Tibial nerve (tissue), 4 donors: ENCODE data around the gene LGALS12. TPM values are rescaled to one million over a fixed set of nuclear protein-coding genes. Genes with fewer than 3 reads are reported as not detected.

Experiments
- DNase-seq, 2 donors: peaks; one replicate each; pipeline ENCODE4 v3.0.0-alpha.2; 2019; ENCODE audit warnings: low spot score in 2 of 2
- H3K27ac ChIP-seq, 4 donors: fragments of 200-600 bp; sonication (generic) in 3 of 4; one replicate each; pipeline ENCODE4 v1.5.1; 2017 to 2019; ENCODE audit warnings: mild to moderate bottlenecking in 1 of 4
- H3K27me3 ChIP-seq, 2 donors: fragments of 200-600 bp; sonication (generic) in 1 of 2; one replicate each; pipeline versions ENCODE4 v1.5.1 to v1.6.0; 2017 to 2019
- H3K36me3 ChIP-seq, 3 donors: fragments of 200-600 bp; sonication (generic); one replicate each; pipeline ENCODE4 v1.5.1; 2018 to 2019
- H3K4me1 ChIP-seq, 4 donors: fragments of 200-600 bp; sonication (generic) in 3 of 4; one replicate each; pipeline ENCODE4 v1.5.1; 2017 to 2019
- H3K4me3 ChIP-seq, 4 donors: fragments of 200-600 bp; sonication (generic) in 3 of 4; one replicate each; pipeline ENCODE4 v1.5.1; 2017 to 2019; ENCODE audit warnings: mild to moderate bottlenecking in 1 of 4, moderate library complexity in 1 of 4
- H3K9me3 ChIP-seq, 4 donors: fragments of 200-600 bp; sonication (generic) in 3 of 4; one replicate each; pipeline ENCODE4 v1.5.1; 2017 to 2019
- CTCF ChIP-seq, 5 experiments: fragments of 200-600 bp in 3 of 5; fragments of 450-650 bp in 2 of 5; sonication (generic) in 3 of 5; IDR thresholded peaks; one replicate each; pipeline ENCODE4 v1.5.1; 2016 to 2019; ENCODE audit warnings: antibody characterized with exemption in 5 of 5, mild to moderate bottlenecking in 3 of 5, moderate library complexity in 2 of 5
- EP300 ChIP-seq, 2 donors: sonication (generic); formaldehyde crosslinking; IDR thresholded peaks; one replicate each; pipeline ENCODE4 v1.6.1; 2017; ENCODE audit warnings: antibody characterized with exemption in 2 of 2, mild to moderate bottlenecking in 1 of 2
- POLR2A ChIP-seq, 2 donors: fragments of 450-650 bp; IDR thresholded peaks; one replicate each; pipeline ENCODE4 v1.6.1; 2017; ENCODE audit warnings: antibody characterized with exemption in 2 of 2, mild to moderate bottlenecking in 2 of 2, moderate library complexity in 2 of 2
- WGBS, 2 donors: methylation state at CpG; one replicate each; pipeline ENCODE4 v1.1.5; 2018; 5-methylcytosine and 5-hydroxymethylcytosine counted together
- total RNA-seq, 4 donors: library from RNA; depleted of rRNA; stranded (reverse); fragments of >200 nt; gene quantifications; one replicate each; pipeline ENCODE4 v1.1.0, GENCODE V29; 2016

Gene LGALS12
- total RNA-seq, 4 donors from 2014 or later, result 7.3 to 32.7 (median 14.9) TPM

DNA sequence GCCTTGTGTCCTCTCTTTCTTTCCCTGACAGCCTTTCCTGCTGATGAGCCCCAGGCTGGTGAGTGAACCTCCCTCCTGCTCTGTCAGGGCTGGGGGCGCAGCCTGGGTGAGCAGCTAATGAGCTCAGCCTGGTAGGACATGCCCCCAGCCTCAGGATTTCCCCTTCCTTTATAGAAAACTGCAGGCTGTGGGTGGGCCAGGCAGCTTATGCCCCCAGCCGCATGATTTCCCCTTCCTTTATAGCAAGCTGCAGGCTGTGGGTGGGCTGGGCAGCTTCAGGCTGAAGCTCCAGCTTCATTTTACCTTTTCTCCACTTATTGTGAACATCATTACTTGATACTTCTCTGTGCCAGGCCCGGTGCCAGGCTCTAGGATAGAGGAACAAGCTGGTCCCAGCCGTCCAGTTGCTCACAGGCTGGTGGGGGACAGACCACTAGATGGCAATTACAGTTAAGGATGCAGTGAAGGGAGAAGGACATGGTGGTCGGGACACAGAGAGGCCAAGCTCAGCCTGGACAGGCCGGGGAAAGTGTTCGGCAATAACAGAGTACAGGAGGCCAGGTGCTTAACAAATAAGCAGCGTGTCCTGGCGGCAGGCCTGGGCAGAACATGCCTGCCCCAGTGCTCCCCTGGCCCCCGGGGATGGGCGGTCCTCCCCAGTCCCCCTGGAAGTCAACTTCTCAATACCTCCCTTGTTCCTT lies 5.3 kb downstream of the LGALS12 start:
- no peak for TF ChIP-seq EP300 (IDR thresholded peaks at IDR 0.05)
- TF ChIP-seq POLR2A (IDR thresholded peaks at IDR 0.05), result no peak
- TF ChIP-seq CTCF (IDR thresholded peaks at IDR 0.05), result no peak
- peak overlapping the region; percentile 5 to 69 (median 41) for H3K27ac ChIP-seq
- H3K9me3 ChIP-seq, result no peaks in the 10 kb centered on the region
- no peak overlapping the region for H3K4me3 ChIP-seq
- no peaks in the 10 kb centered on the region for H3K27me3 ChIP-seq
- H3K36me3 ChIP-seq, result no peaks in the 10 kb centered on the region
- H3K4me1 ChIP-seq, result peaks cover 3 to 25% (median 16%) of the 10 kb centered on the region in 4 donors
- DNase-seq, result no peak
- 75 to 78% methylated on average over 11 of the region's 11 CpGs for WGBS, 2 donors

DNA sequence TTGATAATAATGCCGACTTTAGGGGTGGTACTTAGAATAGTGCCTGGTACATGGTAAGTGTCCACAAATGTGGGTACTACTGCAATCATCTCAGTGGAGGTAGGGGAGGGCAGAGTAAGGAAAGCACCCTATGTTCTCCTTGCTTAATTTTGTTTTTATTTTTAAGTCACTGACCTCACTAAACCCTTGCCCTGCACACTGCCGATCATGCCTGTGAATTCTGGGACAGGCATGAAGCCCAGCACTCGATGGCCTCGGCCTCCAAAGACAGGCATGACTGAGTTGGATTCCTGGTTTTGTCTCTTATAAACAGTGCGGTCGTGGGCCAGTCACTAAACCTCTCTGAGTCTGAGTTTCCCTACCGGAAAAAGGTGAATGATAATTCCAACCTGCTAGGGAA lies 6.9 kb downstream of the LGALS12 start:
- DNase-seq, result no peak
- WGBS, 2 donors, result 86 to 88% methylated on average over 7 of the region's 7 CpGs

GRCh38 chr11:63516109-63516508 lies 10.2 kb downstream of the LGALS12 start:
- 83 to 88% methylated on average over 6 of the region's 6 CpGs for WGBS, 2 donors
- no peak for TF ChIP-seq EP300 (IDR thresholded peaks at IDR 0.05)
- no peak for TF ChIP-seq CTCF (IDR thresholded peaks at IDR 0.05)

More for the DNA sequence above, 6.9 kb downstream of the LGALS12 start:
- H3K9me3 ChIP-seq, result no peaks in the 10 kb centered on the region
- H3K27me3 ChIP-seq, result no peaks in the 10 kb centered on the region
- H3K4me1 ChIP-seq, result peaks cover 3 to 21% (median 15%) of the 10 kb centered on the region in 4 donors
- no peaks in the 10 kb centered on the region for H3K36me3 ChIP-seq
- TF ChIP-seq CTCF (IDR thresholded peaks at IDR 0.05) (no peak), POLR2A (IDR thresholded peaks at IDR 0.05) (no peak), EP300 (IDR thresholded peaks at IDR 0.05) (no peak)
- H3K4me3 ChIP-seq, result no peak overlapping the region
- H3K27ac ChIP-seq, result no peak overlapping the region

DNA sequence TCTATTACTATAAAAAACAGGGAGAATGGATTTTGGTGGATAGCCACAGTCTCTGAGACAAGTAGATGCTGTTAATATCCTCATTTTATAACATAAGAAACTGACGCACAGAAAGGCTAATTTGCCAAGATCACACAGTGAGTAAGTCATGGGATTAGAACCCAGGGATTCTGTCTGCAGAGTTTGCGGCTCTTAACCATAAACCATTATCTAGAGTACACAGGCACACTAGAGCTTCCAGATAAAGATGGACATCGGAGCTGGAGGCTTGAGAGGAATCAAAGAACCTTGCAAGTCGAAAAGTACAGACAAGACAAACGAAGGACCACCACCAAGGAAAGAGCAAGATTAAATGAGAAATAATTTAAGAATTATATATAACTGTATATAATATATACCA lies 11.3 kb downstream of the LGALS12 start:
- DNase-seq, result no peak
- no peak for TF ChIP-seq POLR2A (IDR thresholded peaks at IDR 0.05)
- no peak for TF ChIP-seq CTCF (IDR thresholded peaks at IDR 0.05)
- no peak for TF ChIP-seq EP300 (IDR thresholded peaks at IDR 0.05)
- Histone ChIP-seq H3K27me3 (no peaks in the 10 kb centered on the region), H3K4me3 (no peak overlapping the region), H3K27ac (no peak overlapping the region), H3K9me3 (no peaks in the 10 kb centered on the region), H3K4me1 (no peaks in the 10 kb centered on the region), H3K36me3 (no peaks in the 10 kb centered on the region)
- 93 to 97% methylated on average over 5 of the region's 5 CpGs for WGBS, 2 donors

More at GRCh38 chr11:63516109-63516508, 10.2 kb downstream of the LGALS12 start:
- Histone ChIP-seq H3K27me3 (no peaks in the 10 kb centered on the region), H3K36me3 (no peaks in the 10 kb centered on the region), H3K27ac (no peak overlapping the region), H3K4me1 (peaks cover 0 to 7% (median 2%) of the 10 kb centered on the region in 4 donors), H3K4me3 (no peak overlapping the region), H3K9me3 (no peaks in the 10 kb centered on the region)
- no peak for DNase-seq

DNA sequence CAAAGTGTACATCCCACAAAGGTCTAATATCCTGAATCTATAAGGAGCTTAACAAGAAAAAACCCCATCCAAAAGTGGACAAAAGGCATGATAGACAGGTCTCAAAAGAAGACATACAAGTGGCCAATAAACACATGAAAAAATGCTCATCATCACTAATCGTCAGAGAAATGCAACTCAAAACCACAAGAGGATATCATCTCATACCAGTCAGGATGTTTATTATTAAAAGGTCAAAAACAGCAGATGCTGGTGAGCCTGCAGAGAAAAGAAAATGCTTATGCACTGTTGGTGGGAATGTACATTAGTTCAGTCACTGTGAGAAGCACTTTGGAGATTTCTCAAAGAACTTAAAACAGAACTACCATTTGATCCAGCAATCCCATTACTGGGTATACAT lies 12.7 kb downstream of the LGALS12 start:
- no peak overlapping the region for H3K27ac ChIP-seq
- 24 to 32% methylated on average over 1 of the region's 1 CpG for WGBS, 2 donors
- no peak for DNase-seq

More for the DNA sequence above, 12.7 kb downstream of the LGALS12 start:
- Histone ChIP-seq H3K9me3 (no peaks in the 10 kb centered on the region), H3K27me3 (no peaks in the 10 kb centered on the region), H3K4me3 (no peak overlapping the region), H3K36me3 (no peaks in the 10 kb centered on the region), H3K4me1 (no peaks in the 10 kb centered on the region)
- TF ChIP-seq POLR2A (IDR thresholded peaks at IDR 0.05), result no peak
- no peak for TF ChIP-seq CTCF (IDR thresholded peaks at IDR 0.05)
- no peak for TF ChIP-seq EP300 (IDR thresholded peaks at IDR 0.05)
